CD4-positive, alpha-beta T cell treated with Interleukin-4 for 4 hours (primary cell): Measurements from ENCODE around the gene RNF214.
A peak's percentile ranks its signal among the peaks of the same experiment; 100 is the strongest.

Experiments used
- DNase-seq: peaks from one replicate; pipeline ENCODE4 v3.0.0-alpha.2; 2020

Gene RNF214

DNA sequence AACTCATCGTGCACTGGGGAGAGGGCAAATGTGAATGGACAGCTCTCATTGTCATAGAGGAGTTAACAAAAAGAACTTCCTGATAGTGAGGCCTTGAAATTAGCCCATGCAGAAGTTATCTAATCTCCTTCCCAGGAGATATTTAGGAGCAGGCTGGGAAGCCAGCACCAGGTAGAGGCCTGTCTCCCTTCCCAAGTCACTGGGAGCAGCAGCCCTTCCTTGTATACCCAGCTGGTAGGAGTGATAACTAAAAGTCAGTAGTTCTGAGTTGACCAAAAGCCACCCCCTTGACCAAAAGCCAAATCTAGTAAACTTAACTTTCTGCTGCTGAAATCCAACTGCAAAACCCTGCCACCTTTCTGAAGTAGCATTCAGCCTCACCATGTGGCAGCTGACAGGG, 57.3 kb downstream of the RNF214 start:
- DNase-seq: no peak

DNA sequence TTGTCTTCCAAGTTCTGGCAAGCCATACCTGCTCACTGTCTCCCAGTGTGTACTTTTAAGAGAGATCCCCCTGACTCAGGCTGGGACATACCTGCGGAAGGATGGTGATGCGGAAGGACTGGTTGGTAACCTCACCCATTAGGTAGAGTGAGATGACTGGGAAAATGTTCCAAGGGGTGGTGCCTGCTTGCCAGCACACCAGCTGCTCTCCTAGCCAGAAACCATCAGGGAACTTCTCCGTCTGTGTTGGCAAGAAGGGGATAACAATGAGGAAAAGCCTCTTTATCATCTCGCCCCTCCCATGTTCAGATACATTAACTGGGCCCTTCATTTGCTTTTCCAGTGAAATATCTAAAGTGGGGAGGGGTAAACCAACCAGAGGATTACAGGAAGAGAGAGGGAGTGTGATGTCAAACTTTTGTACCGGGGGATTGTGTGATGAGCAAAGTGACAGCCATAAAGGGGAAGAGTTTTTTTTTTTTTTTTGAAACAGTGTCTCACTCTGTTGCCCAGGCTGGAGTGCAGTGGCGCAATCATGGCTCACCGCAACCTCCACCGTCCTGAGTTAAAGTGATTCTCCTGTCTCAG, 58.4 kb downstream of the RNF214 start, which contains the start of gene BACE1-AS:
BACE1-AS (plus strand) TSS at position 538 of the 588 bp plus-strand sequence.
- no peak for DNase-seq

- no peak for DNase-seq
These were observed 60.1 kb downstream of the RNF214 start for GRCh38 chr11:117292616-117293015.

- DNase-seq: no peak
These were observed 63.1 kb downstream of the RNF214 start for GRCh38 chr11:117295438-117296137.

DNA sequence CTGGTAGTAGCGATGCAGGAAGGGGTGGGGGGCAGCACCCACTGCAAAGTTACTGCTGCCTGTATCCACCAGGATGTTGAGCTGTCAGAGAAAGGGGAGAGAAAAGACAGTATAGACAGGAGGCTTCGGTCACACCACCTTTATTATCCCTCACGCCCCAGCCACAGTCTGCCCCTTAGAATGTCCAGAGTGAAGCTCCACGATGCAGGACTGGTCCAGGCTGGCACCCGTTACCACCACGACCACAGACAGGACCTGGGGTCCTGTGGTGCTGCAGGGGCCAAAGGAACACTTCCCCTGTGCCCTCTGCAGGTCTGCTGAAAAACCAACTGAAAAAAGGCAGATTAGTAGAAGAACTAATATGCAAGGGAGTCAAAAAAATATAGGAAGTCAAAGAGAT, 64.4 kb downstream of the RNF214 start:
- DNase-seq: no peak

GRCh38 chr11:117298195-117298594, 65.7 kb downstream of the RNF214 start:
- DNase-seq: no peak

GRCh38 chr11:117299351-117300282, 67.1 kb downstream of the RNF214 start:
- DNase-seq: no peak

DNA sequence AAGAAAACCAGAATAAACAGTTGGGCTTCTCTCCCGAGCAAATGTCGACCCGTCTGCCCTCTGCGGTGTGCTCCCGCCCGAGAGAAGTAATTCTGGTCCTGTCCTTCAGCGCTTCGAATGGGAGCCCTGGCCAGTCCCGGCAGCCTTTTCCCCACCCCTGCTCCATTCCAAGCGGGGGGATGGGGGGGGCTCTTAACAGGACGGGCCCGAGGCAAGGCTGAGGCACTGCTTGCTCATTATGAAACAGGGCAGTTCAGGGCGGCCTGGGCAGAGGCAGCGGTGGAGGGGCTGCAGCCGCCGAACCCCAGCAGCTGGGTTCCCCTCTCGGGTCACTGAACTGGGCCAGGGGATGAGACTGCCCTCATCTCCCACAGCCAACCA, 67.8 kb downstream of the RNF214 start:
- DNase-seq: no peak

DNA sequence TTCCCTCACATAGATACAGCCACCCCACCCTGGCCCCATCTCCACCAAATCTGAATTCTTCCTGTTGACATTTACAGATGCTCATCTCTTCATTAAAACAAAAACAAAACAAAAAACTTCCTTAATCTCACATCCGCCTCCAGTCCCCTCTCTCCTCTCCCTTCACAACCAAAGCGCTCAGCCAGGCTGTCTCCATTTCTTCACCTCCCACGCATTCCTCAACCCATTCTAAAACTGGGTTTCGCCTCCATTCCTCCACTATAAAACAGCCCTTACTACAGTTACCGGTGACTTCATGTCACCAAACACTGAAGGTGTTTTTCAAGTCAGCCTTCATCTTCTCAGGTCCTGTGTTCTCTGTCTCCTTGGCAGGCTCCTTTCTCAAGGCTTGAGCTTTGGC, 68.3 kb downstream of the RNF214 start:
- no peak for DNase-seq

DNA sequence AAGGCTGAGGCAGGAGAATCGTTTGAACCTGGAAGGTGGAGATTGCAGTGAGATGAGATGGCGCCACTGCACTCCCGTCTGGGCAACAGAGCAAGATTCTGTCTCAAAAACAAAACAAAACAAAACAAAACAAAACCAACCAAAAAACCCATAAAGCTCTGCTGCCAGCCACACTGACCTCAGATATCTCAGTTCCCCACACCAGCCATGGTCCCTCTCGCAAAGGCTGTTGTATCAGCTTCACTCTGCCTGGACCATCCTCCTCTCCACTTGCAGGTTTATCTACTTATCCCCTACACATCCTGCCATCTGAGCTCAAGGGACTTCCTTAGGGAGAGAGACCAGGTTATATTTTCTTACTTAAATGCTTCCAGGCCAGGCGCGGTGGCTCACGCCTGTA, 69.8 kb downstream of the RNF214 start:
- no peak for DNase-seq

GRCh38 chr11:117303101-117303500, 70.6 kb downstream of the RNF214 start:
- no peak for DNase-seq

GRCh38 chr11:117303646-117304315, 71.3 kb downstream of the RNF214 start:
- no peak for DNase-seq

DNA sequence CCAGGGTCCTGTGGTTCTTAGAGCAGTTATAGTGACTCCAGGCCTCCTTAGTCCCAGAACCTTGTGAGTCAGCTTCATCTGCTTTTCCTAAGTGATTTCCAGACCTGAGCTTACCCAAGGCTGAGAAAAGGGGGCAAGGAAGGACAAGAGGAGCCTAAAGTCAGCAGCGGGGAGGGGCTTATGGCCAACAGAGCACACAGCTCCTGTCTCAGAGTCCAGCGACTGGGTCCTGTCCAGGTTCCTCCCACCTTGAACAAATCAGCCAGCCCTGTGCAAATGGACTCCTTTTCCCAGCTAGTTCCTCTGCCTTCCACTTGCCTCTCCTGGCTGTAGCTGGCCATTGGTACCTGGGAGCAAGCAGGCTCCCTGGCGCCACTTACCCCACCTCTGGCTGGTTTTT, 72.7 kb downstream of the RNF214 start:
- DNase-seq: no peak

DNA sequence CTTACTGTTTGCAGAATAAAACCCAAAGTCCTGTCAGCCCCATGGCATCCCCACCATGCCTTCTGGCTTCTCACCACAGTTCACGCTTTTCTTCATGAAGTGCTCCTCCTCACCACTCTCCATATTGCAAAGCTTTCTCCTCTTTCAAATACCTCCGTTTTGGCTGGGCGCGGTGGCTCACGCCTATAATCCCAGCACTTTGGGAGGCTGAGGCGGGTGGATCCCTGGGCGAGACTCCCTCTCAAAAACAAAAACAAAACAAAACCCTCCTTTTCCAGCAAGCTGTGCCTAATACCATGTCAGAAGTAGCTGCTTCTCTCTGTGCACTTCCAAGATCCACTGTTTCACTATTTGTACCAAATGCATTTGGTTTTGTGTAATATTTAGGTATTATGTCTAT, 76.8 kb downstream of the RNF214 start:
- DNase-seq: no peak

DNA sequence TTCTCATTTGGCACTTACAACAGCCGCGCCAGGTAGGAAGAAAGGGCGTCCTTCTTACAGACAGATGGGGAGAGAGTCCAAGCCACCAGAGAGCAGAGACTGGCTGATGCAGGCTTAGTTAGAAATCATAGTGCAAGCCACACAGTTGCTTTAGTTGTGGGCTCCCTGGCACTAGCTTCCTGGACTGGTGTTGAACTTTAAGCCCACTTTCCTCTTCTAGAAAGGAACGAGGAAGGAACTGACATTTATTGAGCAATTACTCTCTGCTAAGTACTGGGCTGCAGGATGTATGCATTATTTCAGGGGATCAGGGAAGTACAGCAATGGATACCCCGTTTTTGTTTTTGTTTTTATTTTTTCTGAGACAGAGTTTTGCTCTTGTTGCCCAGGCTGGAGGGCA, 80.6 kb downstream of the RNF214 start:
- no peak for DNase-seq

DNA sequence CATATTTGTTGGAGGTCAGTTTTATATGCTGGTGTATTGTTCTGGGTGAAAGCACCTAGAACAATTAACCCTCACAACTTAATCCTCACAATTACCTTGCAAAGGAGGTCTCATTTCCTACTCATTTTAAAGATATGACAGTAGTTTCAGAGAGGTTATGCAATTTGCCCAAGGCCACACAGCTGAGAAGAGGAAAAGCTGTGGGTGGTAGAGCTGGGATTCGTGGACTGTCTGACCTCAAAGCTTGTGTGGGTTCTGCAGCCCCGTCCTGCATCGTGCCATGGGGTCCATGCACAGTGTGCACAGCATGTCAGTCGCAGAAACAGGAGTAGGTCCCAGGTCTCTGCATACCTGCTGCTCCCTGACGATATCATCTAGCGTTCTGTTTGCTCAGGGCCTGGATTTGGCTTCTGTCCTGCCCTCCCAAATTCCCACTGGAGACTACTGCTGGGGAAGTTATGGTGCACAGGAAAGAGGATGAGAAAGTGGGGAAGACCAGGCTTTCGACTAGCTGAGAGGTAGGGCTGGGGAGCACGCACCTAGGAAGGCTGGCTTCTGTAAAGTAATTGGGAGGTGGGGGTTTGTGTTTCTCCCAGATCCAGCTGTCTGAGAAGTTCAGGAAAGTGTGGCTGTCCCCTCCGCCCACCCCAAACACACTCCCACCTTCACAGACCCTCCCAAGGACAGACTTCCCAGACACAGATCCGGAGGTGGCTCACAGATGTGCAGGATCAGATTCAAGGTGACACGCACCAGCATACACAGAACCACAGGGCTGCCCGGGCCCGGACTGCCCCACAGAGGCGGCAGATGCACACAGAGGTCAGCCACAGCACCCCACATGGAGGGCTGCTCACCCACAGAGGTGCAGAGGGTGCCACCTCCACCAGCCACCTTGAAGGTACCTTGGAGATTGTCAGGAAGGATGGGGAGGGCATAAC, 81.6 kb downstream of the RNF214 start:
- no peak for DNase-seq

DNA sequence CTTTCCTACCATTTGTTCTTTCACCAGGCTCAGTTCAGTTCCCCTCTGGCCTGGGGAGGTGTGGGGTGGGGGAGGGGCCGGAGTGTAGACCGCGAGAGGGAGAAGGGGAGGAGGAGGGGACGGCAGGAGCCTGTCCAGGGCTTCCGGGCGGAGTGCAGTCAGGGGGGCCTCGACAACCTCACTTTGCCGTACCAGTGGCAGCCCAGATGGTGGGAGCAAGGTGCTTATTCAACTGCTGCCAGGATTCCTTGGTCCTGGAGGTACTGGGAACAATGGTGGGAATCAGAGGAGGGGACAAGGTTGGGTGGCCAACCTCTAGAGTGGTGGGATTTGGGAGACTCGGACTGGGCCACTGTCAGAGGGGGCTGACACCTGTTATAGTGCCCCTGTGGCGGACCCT, 82.4 kb downstream of the RNF214 start:
- DNase-seq: no peak

GRCh38 chr11:117315285-117316196, 83.1 kb downstream of the RNF214 start:
- no peak for DNase-seq

- peak; percentile 12 for DNase-seq
These were observed 83.9 kb downstream of the RNF214 start, which contains the start of gene BACE1 for GRCh38 chr11:117316197-117316961. BACE1 (minus strand) TSS chr11:117316256; CDS start chr11:117315795, 461 bp downstream.

- no peak for DNase-seq
These were observed 86.3 kb downstream of the RNF214 start for GRCh38 chr11:117318738-117319137.
